ENCODE data around the gene IL4I1.

Gene IL4I1

GRCh38 chr19:49923055-49924003, 26.6 kb upstream of the IL4I1 start:
- H3K4me2 ChIP-seq, result peak overlapping the region; percentile 38
- H3K36me3 ChIP-seq (ENCODE audit: insufficient read depth), result peaks cover 14% of the 10 kb centered on the region; the same call in 1 of the 2 replicates
- no peak overlapping the region for H3K4me3 ChIP-seq (IDR thresholded peaks at IDR 0.05; ENCODE audit: insufficient read depth, low read depth, low read length)
- H3K27me3 ChIP-seq (ENCODE audit: insufficient read depth, low read depth), result no peaks in the 10 kb centered on the region
- peak overlapping the region; percentile 54 for H3K9ac ChIP-seq
- H4K20me1 ChIP-seq (ENCODE audit: insufficient read depth), result peaks cover 11% of the 10 kb centered on the region; the same call in 1 of the 2 replicates
- H2AFZ ChIP-seq (ENCODE audit: low read depth), result no peak overlapping the region
- H3K4me1 ChIP-seq (ENCODE audit: low read depth, poor library complexity, severe bottlenecking), result peaks cover 88% of the 10 kb centered on the region
- TF ChIP-seq CTCF (conservative IDR thresholded peaks at IDR 0.05; ENCODE audit: low read depth, low read length), result no peak
- H3K27ac ChIP-seq, result peak overlapping the region; percentile 69
- peaks cover 97% of the 10 kb centered on the region for H3K79me2 ChIP-seq (ENCODE audit: insufficient read depth, low read depth)

- peak overlapping the region; percentile 54; the same call in 1 of the 2 replicates for H3K9ac ChIP-seq
Observed at GRCh38 chr19:49921871-49922795, 25.4 kb upstream of the IL4I1 start.

GRCh38 chr19:49920624-49921363, 24.1 kb upstream of the IL4I1 start:
- no peak overlapping the region for H3K4me3 ChIP-seq (IDR thresholded peaks at IDR 0.05; ENCODE audit: insufficient read depth, low read depth, low read length)

More at GRCh38 chr19:49921871-49922795, 25.4 kb upstream of the IL4I1 start:
- H3K27me3 ChIP-seq (ENCODE audit: insufficient read depth, low read depth), result no peaks in the 10 kb centered on the region
- H3K27ac ChIP-seq, result peak overlapping the region; percentile 69
- H3K36me3 ChIP-seq (ENCODE audit: insufficient read depth), result peaks cover 14% of the 10 kb centered on the region; the same call in 1 of the 2 replicates
- no peak overlapping the region for H2AFZ ChIP-seq (ENCODE audit: low read depth)
- H3K4me3 ChIP-seq (IDR thresholded peaks at IDR 0.05; ENCODE audit: insufficient read depth, low read depth, low read length), result no peak overlapping the region
- TF ChIP-seq CTCF (conservative IDR thresholded peaks at IDR 0.05; ENCODE audit: low read depth, low read length), result no peak
- peaks cover 78% of the 10 kb centered on the region for H3K4me1 ChIP-seq (ENCODE audit: low read depth, poor library complexity, severe bottlenecking)
- H3K79me2 ChIP-seq (ENCODE audit: insufficient read depth, low read depth), result peaks cover 97% of the 10 kb centered on the region
- H3K4me2 ChIP-seq, result peak overlapping the region; percentile 38
- peaks cover 14% of the 10 kb centered on the region; the same call in 1 of the 2 replicates for H4K20me1 ChIP-seq (ENCODE audit: insufficient read depth)

More at GRCh38 chr19:49920624-49921363, 24.1 kb upstream of the IL4I1 start:
- peak overlapping the region; percentile 23; the same call in 1 of the 2 replicates for H3K4me2 ChIP-seq
- TF ChIP-seq CTCF (conservative IDR thresholded peaks at IDR 0.05; ENCODE audit: low read depth, low read length), result no peak
- H3K27ac ChIP-seq, result peak overlapping the region; percentile 69; the same call in 1 of the 2 replicates
- no peaks in the 10 kb centered on the region for H3K27me3 ChIP-seq (ENCODE audit: insufficient read depth, low read depth)
- peaks cover 14% of the 10 kb centered on the region; the same call in 1 of the 2 replicates for H3K36me3 ChIP-seq (ENCODE audit: insufficient read depth)
- peaks cover 69% of the 10 kb centered on the region for H3K4me1 ChIP-seq (ENCODE audit: low read depth, poor library complexity, severe bottlenecking)
- peaks cover 95% of the 10 kb centered on the region for H3K79me2 ChIP-seq (ENCODE audit: insufficient read depth, low read depth)
- peak overlapping the region; percentile 26; the same call in 1 of the 2 replicates for H3K9ac ChIP-seq
- H2AFZ ChIP-seq (ENCODE audit: low read depth), result no peak overlapping the region
- H4K20me1 ChIP-seq (ENCODE audit: insufficient read depth), result peaks cover 14% of the 10 kb centered on the region; the same call in 1 of the 2 replicates

All from KMS-11 (cell line).